Stimulated activated effector memory CD8-positive, alpha-beta T cell treated with anti-CD3 and anti-CD28 coated beads, Interleukin-12 subunit alpha, Interleukin-12 subunit beta, amount 100 ng/mL, for 72 hours (primary cell): Measurements from ENCODE around the gene EPHA5.

Experiments
- ATAC-seq: fragments of 150-1000 bp; cut with Tn5 transposase; 2 replicates; pipeline ENCODE4 v1.10.0; 2021
- DNase-seq, 2 donors: peaks; one replicate each; pipeline ENCODE4 v3.0.0; 2021 to 2022; ENCODE audit warnings: low spot score in 2 of 2
- H3K27ac Mint-ChIP-seq: one replicate; pipeline ENCODE4 v1.8.0; 2022; ENCODE audit warnings: mild to moderate bottlenecking, mixed read lengths
- H3K36me3 Mint-ChIP-seq: one replicate; pipeline ENCODE4 v1.8.0; 2022; ENCODE audit warnings: mild to moderate bottlenecking, mixed read lengths
- H3K4me1 Mint-ChIP-seq: one replicate; pipeline ENCODE4 v1.8.0; 2022; ENCODE audit warnings: mixed read lengths
- H3K4me3 Mint-ChIP-seq: one replicate; pipeline ENCODE4 v1.8.0; 2022; ENCODE audit warnings: mild to moderate bottlenecking, mixed read lengths
- H3K9me3 Mint-ChIP-seq: one replicate; pipeline ENCODE4 v1.8.0; 2022; ENCODE audit warnings: mixed read lengths

Gene EPHA5

DNA sequence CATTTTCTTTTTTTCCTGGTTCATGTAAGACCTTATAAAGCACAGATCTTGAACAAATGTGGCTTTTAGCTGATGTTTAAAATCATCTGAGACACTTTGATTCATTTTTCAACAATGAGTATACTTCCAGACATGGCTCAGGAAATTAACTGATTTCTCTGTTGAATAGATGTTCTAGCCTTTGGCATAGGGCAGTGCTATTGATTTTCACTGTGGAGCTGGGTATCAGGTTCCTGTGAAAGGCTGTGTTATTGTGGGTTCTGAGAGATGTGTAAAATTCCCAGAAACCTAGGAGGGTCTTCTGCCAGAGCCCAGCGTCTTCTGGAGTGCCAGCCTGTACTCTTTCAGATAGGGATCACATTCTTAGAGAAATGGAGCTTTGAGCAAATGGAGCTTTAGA is 278.9 kb downstream of the EPHA5 start:
- Mint-ChIP-seq H3K4me1 (no peaks in the 10 kb centered on the region), H3K36me3 (no peaks in the 10 kb centered on the region), H3K4me3 (no peak overlapping the region), H3K9me3 (peaks cover 12% of the 10 kb centered on the region), H3K27ac (no peak overlapping the region)
- DNase-seq: no peak
- ATAC-seq: no peak

DNA sequence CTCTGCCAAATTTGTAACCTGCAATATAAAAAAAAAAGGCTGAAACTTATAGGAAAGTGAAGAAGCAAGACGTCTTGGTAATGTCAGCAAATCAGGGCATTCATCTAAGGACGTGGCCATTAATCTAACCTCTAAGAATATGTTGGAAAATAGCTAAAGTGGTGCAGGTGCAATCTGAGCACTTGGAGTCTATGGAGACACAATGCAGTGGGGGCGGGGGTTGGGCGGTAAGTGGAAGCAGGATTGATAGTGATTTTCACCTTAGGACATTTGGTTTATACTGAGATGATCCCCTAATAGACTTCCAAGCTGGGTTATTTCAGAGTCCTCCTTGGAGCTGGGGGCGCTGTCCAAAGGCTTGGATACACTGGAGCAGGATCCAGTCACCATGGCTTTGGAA is 283.4 kb downstream of the EPHA5 start:
- no peak for ATAC-seq
- DNase-seq: no peak
- H3K4me3 Mint-ChIP-seq: no peak overlapping the region
- no peaks in the 10 kb centered on the region for H3K36me3 Mint-ChIP-seq
- H3K9me3 Mint-ChIP-seq: peaks cover 7% of the 10 kb centered on the region
- no peak overlapping the region for H3K27ac Mint-ChIP-seq
- no peaks in the 10 kb centered on the region for H3K4me1 Mint-ChIP-seq

DNA sequence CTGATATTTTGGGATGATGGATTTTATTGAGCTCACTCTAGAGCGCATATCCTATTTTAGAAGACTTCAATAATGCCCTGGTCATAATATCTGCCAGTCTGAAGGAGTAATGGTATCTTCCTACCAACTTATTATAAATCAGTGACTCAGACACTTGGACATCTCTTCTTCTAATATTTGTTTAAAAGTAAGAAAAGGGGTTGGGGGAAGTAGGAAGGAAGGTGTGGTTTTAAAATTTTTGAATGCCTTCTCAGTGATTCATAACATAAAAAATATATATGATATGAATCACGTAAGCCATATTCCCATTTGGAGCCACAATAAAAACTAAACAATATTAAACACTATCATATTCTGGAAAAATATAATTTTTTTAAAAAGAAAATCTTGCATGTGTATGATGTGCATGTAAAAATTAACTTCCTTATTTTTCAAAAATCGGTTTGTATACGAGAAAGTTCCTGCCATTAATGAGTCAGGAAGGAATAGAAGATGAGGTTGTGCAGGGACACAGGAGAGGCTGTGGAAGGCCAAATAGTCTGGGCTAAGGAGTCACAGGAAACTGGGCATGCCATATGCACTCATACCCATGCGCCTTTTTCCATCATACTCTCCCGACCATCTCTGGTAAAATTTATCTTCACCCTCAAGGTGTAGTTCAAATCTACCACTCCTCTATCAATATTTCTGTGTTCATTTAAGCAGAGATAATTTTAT is 286.5 kb downstream of the EPHA5 start:
- ATAC-seq: no peak
- Mint-ChIP-seq H3K36me3 (no peaks in the 10 kb centered on the region), H3K9me3 (peaks cover under 1% of the 10 kb centered on the region), H3K4me3 (no peak overlapping the region), H3K4me1 (no peaks in the 10 kb centered on the region), H3K27ac (no peak overlapping the region)
- no peak for DNase-seq

DNA sequence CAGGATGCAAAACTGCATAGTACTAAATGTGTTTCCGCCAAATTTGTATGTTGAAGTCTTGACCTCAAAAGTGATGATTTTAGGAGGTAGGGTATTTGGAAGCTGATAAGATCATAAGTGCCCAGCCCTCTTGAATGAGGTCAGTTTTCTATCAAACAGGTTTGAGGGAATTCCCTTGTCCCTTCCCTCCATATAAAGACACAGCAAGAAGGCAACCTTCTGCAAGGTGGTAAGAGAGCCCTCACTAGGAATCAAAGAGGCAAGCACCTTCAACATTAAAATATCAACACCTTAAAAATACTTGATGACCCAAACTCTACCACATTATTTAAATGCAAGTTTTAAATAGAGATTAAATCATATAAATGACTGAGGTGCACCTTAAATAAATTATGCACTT is 288.6 kb downstream of the EPHA5 start:
- Mint-ChIP-seq H3K36me3 (no peaks in the 10 kb centered on the region), H3K9me3 (peaks cover 10% of the 10 kb centered on the region), H3K4me1 (no peaks in the 10 kb centered on the region), H3K27ac (no peak overlapping the region), H3K4me3 (no peak overlapping the region)
- DNase-seq (no peak), ATAC-seq (no peak)

DNA sequence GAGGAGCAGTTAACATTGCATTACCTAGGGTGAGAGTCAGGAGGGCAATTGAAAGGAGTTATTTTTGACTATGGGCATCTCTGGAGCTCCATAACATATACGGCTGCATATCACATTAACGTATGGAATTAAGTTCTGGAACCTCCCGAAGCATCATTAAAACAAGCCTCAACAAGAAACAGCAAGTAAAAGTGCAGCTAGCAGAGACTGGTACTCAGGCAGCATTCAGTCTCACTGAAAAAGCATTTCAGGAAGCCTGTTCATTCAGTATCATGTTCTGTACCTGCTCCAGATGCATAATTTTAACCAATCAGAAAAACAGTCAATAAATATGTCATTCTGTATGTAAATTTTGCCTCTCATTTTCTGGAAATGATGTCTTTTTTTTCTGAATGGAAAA is 299.6 kb downstream of the EPHA5 start:
- DNase-seq: no peak
- no peaks in the 10 kb centered on the region for H3K4me1 Mint-ChIP-seq
- H3K9me3 Mint-ChIP-seq: peaks cover 19% of the 10 kb centered on the region
- no peaks in the 10 kb centered on the region for H3K36me3 Mint-ChIP-seq
- no peak overlapping the region for H3K27ac Mint-ChIP-seq
- no peak overlapping the region for H3K4me3 Mint-ChIP-seq
- ATAC-seq: no peak

DNA sequence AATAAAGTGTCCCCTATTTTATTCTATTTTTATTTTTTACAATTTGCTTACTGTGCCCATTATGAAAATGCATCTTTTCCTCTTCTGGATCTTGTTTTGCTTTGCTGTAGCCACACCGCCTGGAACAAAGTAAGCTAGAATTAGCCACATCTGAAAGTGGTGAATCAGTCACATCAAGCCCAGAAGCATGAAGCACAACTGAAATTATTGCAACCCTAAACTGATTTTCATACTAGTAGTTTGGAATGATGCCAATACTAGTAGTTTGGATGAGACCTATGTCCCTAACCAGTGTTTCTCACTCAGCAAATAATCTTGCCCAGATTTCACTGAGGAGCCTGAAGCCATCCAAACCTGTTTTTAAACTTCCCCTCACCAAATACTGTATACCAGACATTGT is 303.0 kb downstream of the EPHA5 start:
- Mint-ChIP-seq H3K4me3 (no peak overlapping the region), H3K9me3 (peaks cover 17% of the 10 kb centered on the region), H3K4me1 (no peaks in the 10 kb centered on the region), H3K36me3 (no peaks in the 10 kb centered on the region), H3K27ac (no peak overlapping the region)
- DNase-seq: no peak
- no peak for ATAC-seq

DNA sequence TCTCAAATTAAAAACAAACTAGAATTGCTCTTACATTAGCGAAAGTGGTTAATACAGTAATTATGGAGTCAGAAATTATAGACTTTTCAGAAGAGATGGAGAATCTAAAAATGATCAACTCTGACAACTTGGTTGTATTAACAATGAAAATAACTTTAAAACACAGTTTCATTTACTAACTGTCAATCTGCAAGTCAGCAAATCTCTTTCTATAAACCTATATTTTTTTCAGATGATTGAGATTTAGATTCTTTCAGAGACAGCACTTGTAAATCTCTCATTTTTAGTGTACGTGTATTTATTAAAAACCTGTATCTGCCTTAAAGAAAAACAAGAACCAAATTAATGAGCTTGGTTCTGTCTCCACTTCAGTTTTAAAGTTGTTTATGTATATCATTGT is 311.4 kb downstream of the EPHA5 start:
- DNase-seq (no peak), ATAC-seq (no peak)
- H3K27ac Mint-ChIP-seq: no peak overlapping the region
- no peak overlapping the region for H3K4me3 Mint-ChIP-seq
- H3K9me3 Mint-ChIP-seq: peaks cover 17% of the 10 kb centered on the region
- H3K4me1 Mint-ChIP-seq: no peaks in the 10 kb centered on the region
- no peaks in the 10 kb centered on the region for H3K36me3 Mint-ChIP-seq

DNA sequence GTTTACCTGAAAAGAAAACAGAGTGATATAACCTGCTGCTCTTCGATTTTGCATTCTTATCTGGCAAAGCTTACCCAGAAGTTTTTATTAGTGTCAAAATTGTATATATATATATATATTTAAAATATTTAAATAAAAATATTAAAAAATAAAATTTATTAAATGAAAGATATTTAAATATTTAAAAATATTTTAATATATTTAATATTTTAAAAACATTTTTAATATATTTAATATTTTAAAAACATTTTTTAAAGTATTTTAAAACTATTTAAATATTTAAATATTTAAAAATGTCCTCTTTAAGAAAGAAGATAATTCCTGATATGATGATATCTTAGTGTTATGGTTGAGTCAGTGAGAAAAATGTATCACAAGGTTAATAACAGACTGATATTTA is 317.2 kb downstream of the EPHA5 start:
- Mint-ChIP-seq H3K27ac (no peak overlapping the region), H3K4me3 (no peak overlapping the region), H3K9me3 (peaks cover 22% of the 10 kb centered on the region), H3K36me3 (no peaks in the 10 kb centered on the region), H3K4me1 (no peaks in the 10 kb centered on the region)
- DNase-seq: no peak
- no peak for ATAC-seq

DNA sequence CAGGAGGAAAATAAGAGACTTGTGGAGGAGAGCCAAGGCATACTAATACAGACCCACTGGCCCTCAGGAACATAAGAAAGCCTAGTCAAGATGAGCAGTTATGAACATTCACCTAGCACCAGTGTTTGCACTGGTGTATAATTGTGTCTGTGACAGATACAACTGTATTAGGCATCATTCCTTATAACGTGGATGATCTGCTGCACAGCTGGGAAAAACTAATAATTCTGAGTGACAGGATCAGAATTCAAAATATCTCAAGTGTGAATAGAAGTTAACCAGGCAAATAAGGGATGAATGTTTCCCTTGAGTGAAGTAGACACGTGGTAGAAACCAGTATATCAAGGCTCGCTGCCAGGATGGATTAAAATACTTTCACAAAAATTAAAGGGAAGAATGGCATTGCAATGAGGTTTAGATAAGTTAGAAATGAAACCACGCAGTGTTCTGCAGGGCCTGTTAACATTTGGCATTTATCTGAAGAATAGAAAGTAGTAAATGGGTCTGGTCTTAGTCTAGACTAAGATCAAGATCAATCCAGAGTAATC is 325.9 kb downstream of the EPHA5 start:
- ATAC-seq: no peak
- DNase-seq: no peak
- Mint-ChIP-seq H3K4me1 (no peaks in the 10 kb centered on the region), H3K4me3 (no peak overlapping the region), H3K36me3 (no peaks in the 10 kb centered on the region), H3K27ac (no peak overlapping the region), H3K9me3 (peaks cover 6% of the 10 kb centered on the region)

DNA sequence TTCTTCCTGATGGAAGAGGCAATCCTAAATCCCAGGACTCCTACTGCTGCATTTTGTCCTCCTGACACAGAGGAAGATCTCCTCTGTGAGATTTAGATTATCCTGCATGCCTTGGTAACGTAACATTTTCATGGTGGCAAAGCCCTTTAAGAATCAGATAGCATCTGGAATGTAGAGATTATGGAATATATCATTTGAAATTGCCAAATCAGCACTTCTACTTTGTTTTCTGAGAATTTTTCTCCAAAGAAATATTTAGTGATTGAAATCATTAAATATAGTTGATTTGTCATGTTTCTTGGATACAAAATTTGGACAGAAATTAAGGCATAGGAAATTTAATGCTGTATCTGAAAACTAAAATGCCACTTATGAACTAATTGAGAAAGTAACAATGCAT is 326.9 kb downstream of the EPHA5 start:
- no peaks in the 10 kb centered on the region for H3K36me3 Mint-ChIP-seq
- no peak overlapping the region for H3K4me3 Mint-ChIP-seq
- no peak for ATAC-seq
- DNase-seq: no peak
- H3K27ac Mint-ChIP-seq: no peak overlapping the region
- H3K9me3 Mint-ChIP-seq: peaks cover 6% of the 10 kb centered on the region
- no peaks in the 10 kb centered on the region for H3K4me1 Mint-ChIP-seq

DNA sequence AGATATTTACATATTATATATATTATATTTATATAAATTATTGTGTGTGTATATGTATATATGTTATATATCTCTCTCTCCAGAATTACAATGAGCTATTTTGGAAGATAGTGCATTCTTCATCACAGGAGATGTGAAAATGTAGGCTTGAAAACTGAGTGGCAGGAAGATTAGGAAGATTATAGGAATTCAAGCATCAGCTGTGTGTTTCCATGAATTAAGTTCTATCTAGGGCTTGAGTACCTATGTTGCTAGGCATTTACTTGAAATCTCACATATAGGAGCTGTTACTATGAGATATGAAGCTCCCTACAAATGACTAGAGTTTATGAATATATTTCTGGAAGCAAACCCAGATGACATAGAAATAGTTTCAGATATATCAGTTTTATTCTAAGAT is 328.7 kb downstream of the EPHA5 start:
- DNase-seq (no peak), ATAC-seq (no peak)
- no peak overlapping the region for H3K4me3 Mint-ChIP-seq
- no peaks in the 10 kb centered on the region for H3K4me1 Mint-ChIP-seq
- H3K9me3 Mint-ChIP-seq: peaks cover 3% of the 10 kb centered on the region
- H3K27ac Mint-ChIP-seq: no peak overlapping the region
- no peaks in the 10 kb centered on the region for H3K36me3 Mint-ChIP-seq

DNA sequence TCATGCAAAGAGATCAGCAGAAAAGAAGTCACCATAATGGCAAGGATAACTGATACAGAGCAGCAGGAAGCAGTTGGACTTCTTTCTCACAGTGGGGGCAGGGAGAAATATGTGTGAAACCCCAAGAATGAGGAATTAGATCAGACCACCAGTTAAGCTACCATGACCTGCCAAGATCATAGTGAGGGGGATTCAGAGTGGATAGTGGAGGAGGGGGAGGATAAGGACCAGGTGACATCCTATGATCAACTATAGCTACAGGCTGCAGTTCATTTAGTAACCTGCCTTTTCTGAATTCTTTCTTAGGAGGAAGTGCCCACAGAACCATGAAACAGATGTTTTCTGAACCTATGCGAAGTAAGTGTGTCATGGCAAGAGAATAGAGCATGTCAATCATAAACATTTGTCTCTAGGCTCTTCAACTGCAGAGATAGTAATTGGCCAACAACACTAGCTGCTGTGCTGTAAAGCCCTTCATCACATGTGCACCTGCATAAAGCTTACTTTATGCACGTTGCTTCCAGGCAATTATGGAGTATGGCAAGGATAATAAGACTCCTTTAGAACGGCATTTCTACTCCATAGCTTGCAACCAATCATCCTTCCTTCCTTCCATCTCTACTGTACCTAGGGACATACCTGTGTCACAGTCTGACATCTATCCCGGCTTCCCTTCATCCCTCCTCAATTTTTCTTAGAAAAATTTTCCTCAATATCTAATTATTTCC is 329.7 kb downstream of the EPHA5 start:
- no peaks in the 10 kb centered on the region for H3K36me3 Mint-ChIP-seq
- H3K4me1 Mint-ChIP-seq: no peaks in the 10 kb centered on the region
- H3K4me3 Mint-ChIP-seq: no peak overlapping the region
- ATAC-seq: no peak
- no peak for DNase-seq
- H3K27ac Mint-ChIP-seq: no peak overlapping the region
- H3K9me3 Mint-ChIP-seq: peaks cover 3% of the 10 kb centered on the region

DNA sequence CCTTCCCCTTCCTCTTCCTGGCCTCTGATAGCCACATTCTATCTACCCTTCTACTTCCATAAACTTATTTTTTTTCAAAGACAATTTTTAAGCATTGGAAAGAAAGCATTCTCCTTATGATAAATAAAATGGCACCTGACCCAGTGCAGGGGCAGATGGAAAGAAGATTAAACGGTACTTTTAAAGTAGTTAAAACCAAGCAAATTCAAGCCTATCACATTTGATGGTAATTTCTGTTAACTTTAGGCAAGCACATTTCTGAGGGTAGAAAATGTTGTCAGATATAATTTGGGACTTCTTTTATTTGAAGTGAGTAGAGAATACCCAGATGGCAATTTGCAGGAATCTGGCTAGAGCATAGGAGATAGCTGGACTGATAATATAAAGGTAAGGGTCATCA is 332.9 kb downstream of the EPHA5 start:
- Mint-ChIP-seq H3K9me3 (peaks cover 11% of the 10 kb centered on the region), H3K4me3 (no peak overlapping the region), H3K36me3 (no peaks in the 10 kb centered on the region), H3K4me1 (no peaks in the 10 kb centered on the region), H3K27ac (no peak overlapping the region)
- ATAC-seq (no peak), DNase-seq (no peak)

DNA sequence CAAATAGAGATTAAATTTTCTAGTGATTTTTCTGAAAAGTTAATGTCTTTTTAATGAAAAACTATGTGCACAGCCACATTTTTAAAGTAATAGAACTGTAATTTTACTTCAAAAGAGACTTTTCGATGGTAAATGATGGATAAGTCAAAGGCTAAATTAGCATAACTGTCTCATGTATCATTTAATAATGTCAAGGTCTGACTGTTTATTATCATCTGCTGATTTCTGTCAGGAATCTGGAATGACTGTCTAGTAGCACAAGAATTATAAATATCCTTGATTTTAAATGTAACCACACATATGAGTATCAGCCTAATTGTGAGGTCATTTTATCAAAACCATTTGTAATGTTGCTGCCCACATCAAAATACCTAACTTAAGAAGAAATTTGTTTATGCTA is 333.8 kb downstream of the EPHA5 start:
- Mint-ChIP-seq H3K4me1 (no peaks in the 10 kb centered on the region), H3K27ac (no peak overlapping the region), H3K4me3 (no peak overlapping the region), H3K36me3 (no peaks in the 10 kb centered on the region), H3K9me3 (peaks cover 11% of the 10 kb centered on the region)
- no peak for ATAC-seq
- no peak for DNase-seq

DNA sequence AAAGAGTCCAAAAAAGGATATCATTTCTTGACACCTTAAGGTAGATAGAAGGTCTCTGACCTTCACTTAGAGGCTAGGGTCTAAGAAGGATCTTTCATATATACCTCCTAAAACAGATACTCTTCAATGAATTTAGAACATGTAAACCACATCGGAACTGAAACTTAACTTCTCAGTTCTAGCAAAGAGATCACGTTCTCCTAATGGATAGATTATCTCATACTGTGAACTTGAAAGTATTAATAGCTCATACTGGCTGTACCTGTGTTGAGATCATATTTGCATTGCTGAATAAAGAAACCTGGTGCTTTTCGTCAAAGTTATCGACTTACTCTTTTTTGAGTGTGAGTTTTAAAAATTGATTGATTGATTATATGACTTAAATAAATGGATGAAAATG is 353.8 kb downstream of the EPHA5 start:
- Mint-ChIP-seq H3K4me1 (no peaks in the 10 kb centered on the region), H3K36me3 (no peaks in the 10 kb centered on the region), H3K27ac (no peak overlapping the region), H3K4me3 (no peak overlapping the region), H3K9me3 (peaks cover 13% of the 10 kb centered on the region)
- ATAC-seq (no peak), DNase-seq (no peak)

DNA sequence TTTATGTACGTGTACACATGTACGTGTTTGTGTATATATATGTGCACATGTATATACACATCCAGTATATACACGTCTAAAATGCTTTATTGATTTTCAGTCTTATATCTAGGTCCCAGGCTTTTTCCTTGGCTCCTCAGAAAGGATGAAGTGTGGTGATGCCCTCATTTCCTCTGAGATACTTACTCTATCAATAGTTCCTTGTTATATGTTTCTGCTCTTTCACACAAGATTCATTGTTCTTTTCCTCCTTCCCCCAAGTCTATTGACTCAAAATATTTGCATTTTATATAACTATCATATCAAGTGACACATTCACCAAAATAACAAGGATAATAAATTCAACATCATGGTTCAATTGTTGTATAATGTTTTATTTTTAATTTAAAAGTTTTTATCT is 359.2 kb downstream of the EPHA5 start:
- no peak for ATAC-seq

More for the DNA sequence above, 359.2 kb downstream of the EPHA5 start:
- no peaks in the 10 kb centered on the region for H3K4me1 Mint-ChIP-seq
- H3K9me3 Mint-ChIP-seq: peaks cover 22% of the 10 kb centered on the region
- DNase-seq: no peak
- H3K36me3 Mint-ChIP-seq: no peaks in the 10 kb centered on the region
- H3K27ac Mint-ChIP-seq: no peak overlapping the region
- H3K4me3 Mint-ChIP-seq: no peak overlapping the region
